CD4-positive, alpha-beta memory T cell (primary cell): ENCODE data around the gene CREG1. TPM values are rescaled to one million over a fixed set of nuclear protein-coding genes. Genes with fewer than 3 reads are reported as not detected.
A peak's percentile ranks its signal among the peaks of the same experiment; 100 is the strongest.

Source experiments
- CTCF ChIA-PET: fragments of 350-600 bp; sonication (Branson Sonifier 250); formaldehyde crosslinking; loops from one replicate; lab custom pipeline; 2021; ENCODE audit warnings: inconsistent platforms; ENCODE audit not compliant: partially characterized antibody; lab: Charles Lee
- POLR2A ChIA-PET: fragments of 350-600 bp; sonication (Branson Sonifier 250); formaldehyde crosslinking; loops from one replicate; lab custom pipeline; 2021; ENCODE audit not compliant: partially characterized antibody; lab: Charles Lee
- DNase-seq, 5 donors: peaks; one replicate each; pipeline versions ENCODE4 v3.0.0 to v3.0.0-alpha.2; 2020 to 2022; ENCODE audit warnings: mixed read lengths in 1 of 5
- H3K27ac ChIP-seq: one replicate; pipeline ENCODE4 v1.7.0; 2013; ENCODE audit warnings: low read depth, low read length
- H3K27me3 ChIP-seq: 2 replicates; pipeline ENCODE4 v1.7.0; 2013; ENCODE audit warnings: mild to moderate bottlenecking, low read length, moderate library complexity; ENCODE audit not compliant: insufficient read depth
- H3K36me3 ChIP-seq: 2 replicates; pipeline ENCODE4 v1.7.0; 2013; ENCODE audit warnings: mild to moderate bottlenecking, low read length, moderate library complexity; ENCODE audit not compliant: insufficient read depth
- H3K4me1 ChIP-seq: 2 replicates; pipeline ENCODE4 v1.7.0; 2013; ENCODE audit warnings: mild to moderate bottlenecking, low read length, moderate library complexity; ENCODE audit not compliant: insufficient read depth
- H3K4me3 ChIP-seq, 2 donors: one replicate each; pipeline ENCODE4 v1.7.0; 2013; ENCODE audit warnings: low read length in 2 of 2, mild to moderate bottlenecking in 1 of 2
- H3K9me3 ChIP-seq, 2 donors: one replicate each; pipeline ENCODE4 v1.7.0; 2013; ENCODE audit warnings: low read length in 2 of 2, control low read depth in 1 of 2; ENCODE audit not compliant: control insufficient read depth in 1 of 2
- H3K27ac Mint-ChIP-seq, 7 donors: one replicate each; pipeline ENCODE4 v1.8.0; 2020 to 2021; ENCODE audit warnings: mixed read lengths in 7 of 7, mild to moderate bottlenecking in 6 of 7, inconsistent platforms in 3 of 7, moderate library complexity in 3 of 7
- H3K27me3 Mint-ChIP-seq, 2 donors: one replicate each; pipeline ENCODE4 v1.8.0; 2020 to 2021; ENCODE audit warnings: mixed read lengths in 2 of 2
- H3K36me3 Mint-ChIP-seq, 2 donors: one replicate each; pipeline ENCODE4 v1.8.0; 2020 to 2021; ENCODE audit warnings: mixed read lengths in 2 of 2, inconsistent platforms in 1 of 2, mild to moderate bottlenecking in 1 of 2
- H3K4me1 Mint-ChIP-seq, 4 donors: one replicate each; pipeline ENCODE4 v1.8.0; 2020 to 2021; ENCODE audit warnings: mixed read lengths in 4 of 4, mild to moderate bottlenecking in 1 of 4
- H3K4me3 Mint-ChIP-seq, 8 donors: one replicate each; pipeline ENCODE4 v1.8.0; 2020 to 2021; ENCODE audit warnings: mixed read lengths in 8 of 8, mild to moderate bottlenecking in 7 of 8, moderate library complexity in 6 of 8, inconsistent platforms in 3 of 8
- H3K9me3 Mint-ChIP-seq, 8 donors: one replicate each; pipeline ENCODE4 v1.8.0; 2020 to 2021; ENCODE audit warnings: mixed read lengths in 8 of 8, mild to moderate bottlenecking in 5 of 8, inconsistent platforms in 3 of 8, moderate library complexity in 1 of 8
- intact Hi-C: fragments of 100-400 bp; cut with micrococcal nuclease; formaldehyde crosslinking; loops from one replicate; pipeline ENCODE4 v1.15.1; 2023
- polyA plus RNA-seq, 2 donors: library from polyadenylated mRNA; unstranded; fragments of 300-500 nt; fragmentation: Illumina TruSeq; gene quantifications; one replicate each; pipeline ENCODE4 v1.2.3, GENCODE V29; 2021
- total RNA-seq, 2 experiments: library from RNA; stranded (reverse); gene quantifications; one replicate each; pipeline ENCODE4 v1.2.3, GENCODE V29; 2021

The CREG1 gene
- total and polyA plus RNA-seq, 4 experiments from 2014 or later, result 19.4 to 27.7 (median 21.3) TPM

- Mint-ChIP-seq H3K4me1 (peaks cover 81 to 100% (median 92%) of the 10 kb centered on the region in 4 donors), H3K36me3 (peaks cover 50 to 85% of the 10 kb centered on the region in 2 donors), H3K9me3 (no peaks in the 10 kb centered on the region), H3K27me3 (no peaks in the 10 kb centered on the region), H3K4me3 (peak overlapping the region in 6 of 8 donors; percentile 11 to 60 (median 52)), H3K27ac (peak overlapping the region; percentile 46 to 100 (median 86))
- intact Hi-C loops, result loop anchor here (2.0 to 10.0 kb wide), 2 partner anchors 14 to 58 kb away; partner anchors contain the start of gene CREG1
- ChIA-PET CTCF (interaction anchor here (0.7 to 1.7 kb wide), 5 partner anchors 13 to 59 kb away, joined by 3 to 6 read pairs (median 3); no protein-coding TSS in a partner anchor), POLR2A (interaction anchor here (1.1 to 17.1 kb wide), 5 partner anchors 10 to 20 kb away, joined by 3 to 236 read pairs (median 5); partner anchors contain the start of gene CD247)
- no peaks in the 10 kb centered on the region for H3K27me3 ChIP-seq
- no peak overlapping the region for H3K4me3 ChIP-seq
- H3K27ac ChIP-seq, result no peak overlapping the region
- no peak for DNase-seq
- peaks cover 32% of the 10 kb centered on the region for H3K36me3 ChIP-seq
- no peaks in the 10 kb centered on the region for H3K9me3 ChIP-seq
- H3K4me1 ChIP-seq, result peaks cover 100% of the 10 kb centered on the region
Observed at GRCh38 chr1:167496797-167497619, 56.6 kb downstream of the CREG1 start.

- H3K4me1 ChIP-seq, result peaks cover 99% of the 10 kb centered on the region
Observed at GRCh38 chr1:167493372-167493771, 60.2 kb downstream of the CREG1 start.

GRCh38 chr1:167492481-167492910 is 61.1 kb downstream of the CREG1 start:
- H3K27me3 ChIP-seq, result no peaks in the 10 kb centered on the region
- peak overlapping the region; percentile 67 to 85 (median 79) for H3K4me3 Mint-ChIP-seq
- intact Hi-C loops, result loop anchor here (1.0 to 10.0 kb wide), 3 partner anchors 8 to 62 kb away; partner anchors contain the start of gene CREG1
- CTCF ChIA-PET, result interaction anchor here (0.6 to 1.5 kb wide), 8 partner anchors 16 to 150 kb away, joined by 3 to 4 read pairs (median 3); partner anchors contain the start of gene CD247
- no peaks in the 10 kb centered on the region for H3K9me3 Mint-ChIP-seq
- H3K4me3 ChIP-seq, result peak overlapping the region; percentile 4 to 13
- peaks cover 79 to 100% (median 90%) of the 10 kb centered on the region in 4 donors for H3K4me1 Mint-ChIP-seq
- H3K36me3 ChIP-seq, result peaks cover 20% of the 10 kb centered on the region
- H3K9me3 ChIP-seq, result no peaks in the 10 kb centered on the region
- peak overlapping the region; percentile 87 to 100 (median 94) for H3K27ac Mint-ChIP-seq
- H3K4me1 ChIP-seq, result peaks cover 99% of the 10 kb centered on the region
- peaks cover 45 to 78% of the 10 kb centered on the region in 2 donors for H3K36me3 Mint-ChIP-seq
- POLR2A ChIA-PET, result interaction anchor here (0.9 to 17.1 kb wide), 9 partner anchors 9 to 61 kb away, joined by 3 to 236 read pairs (median 4); partner anchors contain the start of genes CD247 and CREG1
- no peaks in the 10 kb centered on the region for H3K27me3 Mint-ChIP-seq
- DNase-seq, result peak in 3 of 5 donors; percentile 42 to 89 (median 55)
- H3K27ac ChIP-seq, result peak overlapping the region; percentile 64

More at GRCh38 chr1:167493372-167493771, 60.2 kb downstream of the CREG1 start:
- intact Hi-C loops, result loop anchor here (2.0 to 10.0 kb wide), 2 partner anchors 23 to 61 kb away; partner anchors contain the start of gene CREG1
- H3K4me3 Mint-ChIP-seq, result peak overlapping the region; percentile 64 to 85 (median 78)
- Histone ChIP-seq H3K36me3 (peaks cover 23% of the 10 kb centered on the region), H3K4me3 (no peak overlapping the region), H3K27me3 (no peaks in the 10 kb centered on the region), H3K27ac (peak overlapping the region; percentile 64), H3K9me3 (no peaks in the 10 kb centered on the region)
- H3K36me3 Mint-ChIP-seq, result peaks cover 45 to 81% of the 10 kb centered on the region in 2 donors
- ChIA-PET CTCF (interaction anchor here (0.6 to 1.5 kb wide), 12 partner anchors 12 to 365 kb away, joined by 3 to 4 read pairs (median 3); partner anchors contain the start of gene CD247), POLR2A (interaction anchor here (0.6 to 17.1 kb wide), 9 partner anchors 9 to 60 kb away, joined by 3 to 236 read pairs (median 4); partner anchors contain the start of genes CD247 and CREG1)
- peak overlapping the region; percentile 87 to 100 (median 93) for H3K27ac Mint-ChIP-seq
- H3K27me3 Mint-ChIP-seq, result no peaks in the 10 kb centered on the region
- H3K4me1 Mint-ChIP-seq, result peaks cover 81 to 100% (median 90%) of the 10 kb centered on the region in 4 donors
- no peaks in the 10 kb centered on the region for H3K9me3 Mint-ChIP-seq
- DNase-seq, result no peak

- ChIA-PET POLR2A (interaction anchor here (0.9 to 17.1 kb wide), 8 partner anchors 8 to 37 kb away, joined by 3 to 236 read pairs (median 5); partner anchors contain the start of gene CD247), CTCF (interaction anchor here (0.6 to 0.9 kb wide), 3 partner anchors 17 to 83 kb away, joined by 3 read pairs; no protein-coding TSS in a partner anchor)
- no peaks in the 10 kb centered on the region for H3K9me3 ChIP-seq
- Mint-ChIP-seq H3K27me3 (no peaks in the 10 kb centered on the region), H3K27ac (peak overlapping the region; percentile 87 to 100 (median 94)), H3K36me3 (peaks cover 43 to 73% of the 10 kb centered on the region in 2 donors), H3K4me1 (peaks cover 76 to 100% (median 88%) of the 10 kb centered on the region in 4 donors), H3K9me3 (no peaks in the 10 kb centered on the region), H3K4me3 (peak overlapping the region; percentile 67 to 85 (median 79))
- peaks cover 20% of the 10 kb centered on the region for H3K36me3 ChIP-seq
- H3K4me3 ChIP-seq, result peak overlapping the region; percentile 4 to 13
- H3K4me1 ChIP-seq, result peaks cover 99% of the 10 kb centered on the region
- no peaks in the 10 kb centered on the region for H3K27me3 ChIP-seq
- DNase-seq, result peak; percentile 36 to 64 (median 43)
- H3K27ac ChIP-seq, result peak overlapping the region; percentile 64
- intact Hi-C loops, result loop anchor here (1.0 to 10.0 kb wide), 3 partner anchors 8 to 63 kb away; partner anchors contain the start of gene CREG1
Observed at GRCh38 chr1:167491586-167492461, 61.7 kb downstream of the CREG1 start.

Other genes with a start within 250 kb of the CREG1 start
- gene CD247, start 35.2 kb downstream of the CREG1 start, total RNA-seq, result 100 to 1,000 TPM; 340 to 341 TPM
- gene CD247, start 35.2 kb downstream of the CREG1 start, polyA plus RNA-seq, result 100 to 1,000 TPM; 260 to 404 TPM
- gene RCSD1, start 76.5 kb upstream of the CREG1 start, total RNA-seq, result 100 to 1,000 TPM; 124 to 129 TPM
- gene RCSD1, start 76.5 kb upstream of the CREG1 start, polyA plus RNA-seq, result 100 to 1,000 TPM; 163 to 173 TPM
- 1 to 10 TPM; 5.4 to 7.2 TPM for gene MPZL1, start 168.2 kb upstream of the CREG1 start, total RNA-seq
- gene MPZL1, start 168.2 kb upstream of the CREG1 start, polyA plus RNA-seq, result 10 to 100 TPM in 1 of 2 donors, 1 to 10 TPM in 1; 8.6 to 15.8 TPM